HL-60 (cell line): Measurements from ENCODE around the gene MED17.
A peak's percentile ranks its signal among the peaks of the same experiment; 100 is the strongest.
"Not testable (repeated sequence)": the region's sequence is repeated elsewhere in the genome, so short reads cannot be mapped to it uniquely, and the experiment has no call there.

ENCODE experiments used
- DNase-seq, 2 experiments: peaks; one replicate each; pipeline ENCODE4 v3.0.0-alpha.2; 2010 to 2020; ENCODE audit warnings: low read depth in 1 of 2, low spot score in 1 of 2
- H3K27ac ChIP-seq: fragments of 250-450 bp; sonication (Bioruptor Pico); replicated peaks from 2 replicates; pipeline ENCODE4 v1.5.1; 2020; ENCODE audit warnings: mild to moderate bottlenecking, moderate library complexity
- H3K27me3 ChIP-seq: fragments of 250-450 bp; sonication (Bioruptor Pico); 2 replicates; pipeline ENCODE4 v1.5.1; 2021; ENCODE audit warnings: mild to moderate bottlenecking, moderate library complexity; ENCODE audit not compliant: insufficient read depth, poor library complexity, severe bottlenecking
- H3K4me3 ChIP-seq: replicated peaks from 2 replicates; pipeline ENCODE4 v1.5.1; 2011; ENCODE audit warnings: mild to moderate bottlenecking, control low read depth, low read length; ENCODE audit not compliant: insufficient read depth
- GABPA ChIP-seq: IDR thresholded peaks from 2 replicates; pipeline ENCODE4 v1.6.1; 2012; ENCODE audit warnings: low read depth
- POLR2AphosphoS5 ChIP-seq: IDR thresholded peaks from 2 replicates; pipeline ENCODE4 v1.6.1; 2012; ENCODE audit warnings: low read depth
- SPI1 ChIP-seq: IDR thresholded peaks from 2 replicates; pipeline ENCODE4 v1.6.1; 2012; ENCODE audit warnings: low read depth, mild to moderate bottlenecking, borderline replicate concordance
- TF ChIP-seq, protein P1 (sequence below): IDR thresholded peaks from one replicate; pipeline ENCODE4 v1.5.1; 2011; ENCODE audit warnings: low read length, control low read depth, inconsistent platforms; ENCODE audit not compliant: insufficient read depth
- TF ChIP-seq, protein P2 (sequence below): IDR thresholded peaks from 2 replicates; pipeline ENCODE4 v1.6.1; 2012; ENCODE audit warnings: low read depth; ENCODE audit not compliant: insufficient replicate concordance

The MED17 gene

DNA sequence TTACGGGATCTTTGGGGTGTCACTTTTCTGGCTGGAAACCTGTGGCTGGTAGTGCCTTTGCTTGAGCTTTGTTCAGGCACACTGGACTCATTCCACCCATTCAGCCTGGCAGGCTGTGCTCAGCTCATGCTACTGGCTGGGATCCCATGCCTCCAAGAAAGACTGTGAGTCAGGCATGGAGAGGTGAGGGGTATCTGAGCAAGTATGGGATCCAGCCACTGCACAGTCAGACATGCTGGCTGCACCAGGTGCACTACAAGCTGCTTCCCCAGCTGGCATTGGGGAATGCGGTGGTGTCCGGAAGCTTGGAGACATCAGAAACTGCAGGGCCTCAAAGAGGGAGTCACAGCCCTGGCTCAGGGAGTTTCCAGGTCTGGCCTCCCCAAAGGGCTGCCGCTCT lies 12.0 kb upstream of the MED17 start:
- no peaks in the 10 kb centered on the region for H3K27me3 ChIP-seq
- no peak overlapping the region for H3K4me3 ChIP-seq
- TF ChIP-seq POLR2AphosphoS5 (no peak), GABPA (no peak), SPI1 (no peak)
- TF ChIP-seq, protein P1, sequence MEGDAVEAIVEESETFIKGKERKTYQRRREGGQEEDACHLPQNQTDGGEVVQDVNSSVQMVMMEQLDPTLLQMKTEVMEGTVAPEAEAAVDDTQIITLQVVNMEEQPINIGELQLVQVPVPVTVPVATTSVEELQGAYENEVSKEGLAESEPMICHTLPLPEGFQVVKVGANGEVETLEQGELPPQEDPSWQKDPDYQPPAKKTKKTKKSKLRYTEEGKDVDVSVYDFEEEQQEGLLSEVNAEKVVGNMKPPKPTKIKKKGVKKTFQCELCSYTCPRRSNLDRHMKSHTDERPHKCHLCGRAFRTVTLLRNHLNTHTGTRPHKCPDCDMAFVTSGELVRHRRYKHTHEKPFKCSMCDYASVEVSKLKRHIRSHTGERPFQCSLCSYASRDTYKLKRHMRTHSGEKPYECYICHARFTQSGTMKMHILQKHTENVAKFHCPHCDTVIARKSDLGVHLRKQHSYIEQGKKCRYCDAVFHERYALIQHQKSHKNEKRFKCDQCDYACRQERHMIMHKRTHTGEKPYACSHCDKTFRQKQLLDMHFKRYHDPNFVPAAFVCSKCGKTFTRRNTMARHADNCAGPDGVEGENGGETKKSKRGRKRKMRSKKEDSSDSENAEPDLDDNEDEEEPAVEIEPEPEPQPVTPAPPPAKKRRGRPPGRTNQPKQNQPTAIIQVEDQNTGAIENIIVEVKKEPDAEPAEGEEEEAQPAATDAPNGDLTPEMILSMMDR: no peak
- TF ChIP-seq, protein P2, sequence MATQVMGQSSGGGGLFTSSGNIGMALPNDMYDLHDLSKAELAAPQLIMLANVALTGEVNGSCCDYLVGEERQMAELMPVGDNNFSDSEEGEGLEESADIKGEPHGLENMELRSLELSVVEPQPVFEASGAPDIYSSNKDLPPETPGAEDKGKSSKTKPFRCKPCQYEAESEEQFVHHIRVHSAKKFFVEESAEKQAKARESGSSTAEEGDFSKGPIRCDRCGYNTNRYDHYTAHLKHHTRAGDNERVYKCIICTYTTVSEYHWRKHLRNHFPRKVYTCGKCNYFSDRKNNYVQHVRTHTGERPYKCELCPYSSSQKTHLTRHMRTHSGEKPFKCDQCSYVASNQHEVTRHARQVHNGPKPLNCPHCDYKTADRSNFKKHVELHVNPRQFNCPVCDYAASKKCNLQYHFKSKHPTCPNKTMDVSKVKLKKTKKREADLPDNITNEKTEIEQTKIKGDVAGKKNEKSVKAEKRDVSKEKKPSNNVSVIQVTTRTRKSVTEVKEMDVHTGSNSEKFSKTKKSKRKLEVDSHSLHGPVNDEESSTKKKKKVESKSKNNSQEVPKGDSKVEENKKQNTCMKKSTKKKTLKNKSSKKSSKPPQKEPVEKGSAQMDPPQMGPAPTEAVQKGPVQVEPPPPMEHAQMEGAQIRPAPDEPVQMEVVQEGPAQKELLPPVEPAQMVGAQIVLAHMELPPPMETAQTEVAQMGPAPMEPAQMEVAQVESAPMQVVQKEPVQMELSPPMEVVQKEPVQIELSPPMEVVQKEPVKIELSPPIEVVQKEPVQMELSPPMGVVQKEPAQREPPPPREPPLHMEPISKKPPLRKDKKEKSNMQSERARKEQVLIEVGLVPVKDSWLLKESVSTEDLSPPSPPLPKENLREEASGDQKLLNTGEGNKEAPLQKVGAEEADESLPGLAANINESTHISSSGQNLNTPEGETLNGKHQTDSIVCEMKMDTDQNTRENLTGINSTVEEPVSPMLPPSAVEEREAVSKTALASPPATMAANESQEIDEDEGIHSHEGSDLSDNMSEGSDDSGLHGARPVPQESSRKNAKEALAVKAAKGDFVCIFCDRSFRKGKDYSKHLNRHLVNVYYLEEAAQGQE: no peak
- no peak overlapping the region for H3K27ac ChIP-seq
- no peak for DNase-seq

DNA sequence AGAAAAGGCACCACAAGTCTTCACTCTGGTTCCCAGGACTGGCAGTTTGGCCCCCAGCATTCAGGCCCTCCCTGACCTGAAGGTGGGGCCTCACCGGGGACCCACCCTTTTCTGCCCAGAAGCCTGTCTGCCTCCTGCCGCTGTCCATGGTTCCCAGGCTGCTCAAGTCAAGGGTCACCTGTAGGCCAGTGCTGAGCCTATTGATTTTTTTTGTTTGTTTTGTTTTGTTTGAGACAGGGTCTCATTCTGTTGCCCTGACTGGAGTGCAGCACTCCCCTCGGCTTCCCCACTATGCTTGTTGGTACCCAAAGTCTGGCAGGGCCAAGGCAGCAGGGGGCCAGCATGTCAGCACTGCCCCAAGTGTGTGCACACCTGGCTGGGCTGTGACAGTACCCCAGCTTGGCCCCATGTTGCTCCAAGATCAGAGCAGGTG lies 11.0 kb upstream of the MED17 start:
- DNase-seq: no peak
- TF ChIP-seq, protein P2: peak; percentile 87
- TF ChIP-seq POLR2AphosphoS5 (no peak), GABPA (no peak), SPI1 (no peak)
- TF ChIP-seq, protein P1: no peak
- no peaks in the 10 kb centered on the region for H3K27me3 ChIP-seq
- no peak overlapping the region for H3K4me3 ChIP-seq
- H3K27ac ChIP-seq: no peak overlapping the region

DNA sequence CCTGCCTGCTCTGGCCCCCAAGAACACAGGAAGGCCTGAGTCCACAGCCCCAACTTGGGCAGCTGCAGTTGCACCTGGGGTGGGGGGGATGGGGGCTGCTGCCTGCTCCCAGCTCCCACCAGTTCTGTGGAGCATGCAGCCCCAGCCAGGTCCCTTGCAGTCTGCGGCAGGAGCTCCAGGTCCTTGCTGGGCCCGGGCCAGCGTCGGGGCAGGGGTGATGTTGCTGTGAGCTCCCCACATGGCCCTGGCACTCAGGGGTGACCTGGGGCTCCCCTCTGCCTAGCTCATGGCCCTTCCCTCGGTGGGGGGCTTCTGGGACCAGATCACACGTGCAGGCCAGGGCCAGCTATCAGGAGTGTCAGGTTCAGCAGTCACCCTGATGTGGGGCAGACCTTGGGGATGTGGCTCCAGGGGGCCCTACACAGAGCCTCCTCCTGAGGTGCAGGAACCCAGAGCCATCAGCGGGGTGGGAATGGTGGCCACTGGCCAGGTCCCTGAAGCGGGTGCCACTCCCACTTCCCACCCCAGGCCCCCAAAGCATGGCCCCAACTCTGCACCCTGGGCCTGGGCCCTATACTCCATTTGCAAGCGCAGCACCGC lies 10.4 kb upstream of the MED17 start:
- Histone ChIP-seq H3K27me3 (no peaks in the 10 kb centered on the region), H3K4me3 (no peak overlapping the region), H3K27ac (no peak overlapping the region)
- TF ChIP-seq, protein P1: no peak
- TF ChIP-seq, protein P2: no peak
- TF ChIP-seq SPI1 (no peak), GABPA (no peak), POLR2AphosphoS5 (no peak)
- DNase-seq: no peak

DNA sequence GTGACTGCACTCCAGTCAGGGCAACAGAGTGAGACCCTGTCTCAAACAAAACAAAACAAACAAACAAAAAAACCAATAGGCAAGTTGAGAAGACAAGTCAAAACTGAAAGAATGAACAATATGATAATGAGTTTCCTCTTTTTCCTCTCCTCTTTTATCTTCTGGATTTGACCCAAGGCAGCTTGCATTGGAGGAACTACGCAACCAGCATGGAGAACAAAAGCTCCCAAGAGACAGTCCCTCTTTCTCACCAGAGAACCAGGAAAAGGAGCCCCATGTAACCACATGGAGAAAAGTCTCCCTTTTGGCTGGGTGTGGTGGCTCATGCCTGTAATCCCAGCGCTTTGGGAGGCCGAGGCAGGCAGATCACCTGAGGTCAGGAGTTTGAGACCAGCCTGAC lies 9.5 kb upstream of the MED17 start:
- DNase-seq: peak in 1 of 2 experiments; percentile 4
- not testable (repeated sequence) for H3K27me3 ChIP-seq, H3K4me3 ChIP-seq, H3K27ac ChIP-seq
